Germinal center (tissue), 1 donor: Measurements from ENCODE around the gene ERCC5.

ENCODE experiments used
- DNase-seq: peaks from one replicate; pipeline ENCODE4 v3.0.0; 2012; ENCODE audit warnings: mixed read lengths, low spot score

The ERCC5 gene

DNA sequence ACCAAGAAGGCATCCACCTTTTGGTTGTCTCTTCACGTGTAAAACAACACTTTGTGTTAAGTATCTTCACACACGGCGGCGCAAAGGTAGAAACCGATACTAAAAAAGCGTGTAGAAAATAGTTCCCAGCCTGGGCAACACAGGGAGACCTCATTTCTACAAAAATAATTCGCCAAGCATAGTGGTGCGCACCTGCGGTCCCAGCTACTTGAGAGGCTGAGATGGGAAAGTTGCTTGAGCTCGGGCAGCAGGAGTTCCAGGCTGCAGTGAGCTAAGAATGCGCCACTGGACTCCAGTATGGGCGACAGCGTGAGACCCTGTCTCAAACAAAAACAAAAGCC is 573 bp upstream of the ERCC5 start:
- no peak for DNase-seq

DNA sequence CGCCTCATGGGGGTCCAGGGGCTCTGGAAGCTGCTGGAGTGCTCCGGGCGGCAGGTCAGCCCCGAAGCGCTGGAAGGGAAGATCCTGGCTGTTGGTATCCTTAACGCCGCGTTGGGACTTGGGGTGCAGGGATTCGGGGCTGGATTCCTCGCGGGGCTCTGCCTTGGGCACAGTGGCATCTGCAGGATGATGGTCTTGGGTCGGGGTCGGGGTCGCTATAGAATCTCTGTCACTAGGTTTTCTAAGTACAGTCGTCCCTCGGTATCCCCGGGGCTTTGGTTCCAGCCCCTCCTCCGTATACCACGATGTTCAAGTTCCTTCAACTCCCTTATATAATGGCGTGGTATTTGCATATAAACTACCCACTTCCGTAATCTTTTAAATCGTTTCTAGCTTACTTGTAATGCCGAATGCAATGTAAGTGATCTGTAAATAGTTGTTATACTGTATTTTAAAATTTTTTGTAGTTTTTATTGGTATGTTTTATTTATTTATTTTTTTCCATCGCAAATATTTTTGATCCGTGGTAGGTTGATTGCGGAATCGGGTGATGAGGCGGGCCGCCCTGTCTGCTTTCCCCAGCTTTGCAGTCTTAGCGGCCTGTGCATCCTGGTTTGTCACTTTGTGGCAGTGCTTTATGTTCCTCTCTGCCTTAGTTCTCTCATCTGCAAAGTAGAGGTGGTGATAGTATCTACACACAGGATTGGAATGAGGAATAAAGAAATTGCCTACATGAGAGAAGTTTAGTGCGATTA is 606 bp downstream of the ERCC5 start:
- DNase-seq: peak; percentile 47

DNA sequence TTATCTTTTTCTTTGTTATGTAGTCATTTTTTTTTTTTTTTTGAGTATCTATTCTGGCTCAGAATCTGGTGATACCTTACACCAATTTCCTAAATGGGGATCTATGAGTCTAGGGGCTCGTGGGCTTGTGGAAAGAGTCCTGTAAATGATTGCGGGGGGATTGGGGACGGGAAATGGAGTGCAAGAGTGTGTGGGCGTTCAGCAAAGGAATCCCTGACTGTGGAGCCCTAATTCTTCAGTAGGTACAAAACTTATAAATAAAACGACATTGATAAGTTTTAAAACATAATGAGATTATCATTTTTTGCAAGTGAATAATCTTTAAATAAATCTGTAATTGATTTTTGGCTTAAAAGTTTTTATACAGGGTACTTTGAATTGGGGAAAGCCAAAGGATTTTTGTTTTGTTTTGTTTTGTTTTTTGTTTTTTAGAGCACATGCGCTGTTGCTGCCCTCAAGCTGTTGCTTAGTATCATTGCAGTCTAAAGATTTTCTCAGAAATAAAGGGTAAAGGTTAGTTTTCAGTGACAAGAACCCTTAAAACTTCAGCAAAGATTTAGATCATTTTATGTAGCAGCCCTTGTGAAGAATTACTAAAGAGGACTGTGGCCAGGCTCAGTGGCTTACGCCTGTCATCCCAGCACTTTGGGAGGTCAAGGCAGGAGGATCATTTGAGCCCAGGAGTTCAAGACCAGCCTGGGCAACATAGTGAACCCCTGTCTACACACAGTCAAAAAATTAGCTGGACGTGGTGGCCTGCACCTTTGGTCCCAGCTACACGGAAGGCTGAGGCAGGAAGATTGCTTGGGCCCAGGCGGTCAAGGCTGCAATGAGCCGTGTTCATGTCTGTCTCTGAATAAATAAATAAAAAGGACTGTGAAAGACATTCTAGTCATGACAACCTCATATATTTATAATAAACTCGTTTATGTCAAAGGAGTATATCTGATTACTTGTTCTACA is 1.7 kb downstream of the ERCC5 start:
- no peak for DNase-seq

DNA sequence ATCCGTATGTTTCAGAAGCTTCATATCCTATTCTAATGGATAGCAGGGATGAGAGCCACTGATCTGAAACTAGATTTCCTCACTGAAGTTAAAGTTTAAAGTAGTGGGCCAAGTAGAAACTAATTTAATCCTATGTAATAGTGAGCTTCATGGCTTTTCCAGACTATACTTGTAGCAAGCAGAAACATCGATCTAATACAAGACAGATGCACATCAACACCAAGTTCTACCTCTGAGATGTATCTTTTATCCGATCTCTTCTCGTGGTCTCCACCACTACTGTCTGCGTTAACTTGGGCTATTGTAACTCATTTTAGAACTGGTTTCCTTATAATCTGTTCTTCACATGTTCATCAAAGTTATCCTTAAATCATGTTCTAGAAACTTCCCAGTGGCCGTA is 3.1 kb downstream of the ERCC5 start:
- DNase-seq: no peak

DNA sequence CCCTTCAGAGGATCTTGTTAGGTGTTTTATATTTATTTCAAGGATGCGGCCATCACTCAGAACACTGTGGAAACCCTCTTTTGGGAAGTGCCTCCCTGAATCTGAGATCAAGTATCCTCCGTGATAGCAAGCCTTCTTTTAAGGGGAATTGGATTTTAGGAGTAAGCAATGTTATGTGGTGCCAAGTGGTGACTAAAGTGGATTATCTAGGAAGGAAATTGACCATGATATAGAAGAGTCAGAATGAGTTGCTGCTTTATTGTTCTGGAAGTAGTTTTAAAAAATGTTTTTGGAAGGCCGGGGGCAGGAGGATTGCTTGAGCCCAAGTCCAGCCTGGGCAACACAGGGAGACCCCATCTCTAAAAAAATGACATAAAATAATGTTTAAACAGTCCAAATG is 6.7 kb downstream of the ERCC5 start:
- no peak for DNase-seq

DNA sequence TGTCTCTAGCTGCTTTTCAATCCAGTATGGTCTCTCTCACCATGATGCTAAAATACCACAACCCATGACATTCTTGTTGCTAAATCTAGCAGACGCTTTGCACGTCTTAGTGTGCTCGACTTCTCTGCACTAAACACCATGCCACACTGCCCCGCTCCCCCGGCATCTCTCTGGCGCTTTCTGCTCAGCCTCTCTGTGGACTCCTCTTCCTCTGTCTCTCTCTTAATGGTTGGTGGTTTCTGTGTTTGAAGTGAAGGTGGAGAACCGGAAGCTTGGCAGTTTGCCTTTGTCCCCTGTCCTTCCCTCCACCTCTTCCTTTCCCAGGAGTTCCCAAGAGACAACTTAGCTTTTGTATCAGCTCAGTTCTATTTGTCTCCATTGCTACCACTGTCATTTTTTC is 8.8 kb downstream of the ERCC5 start:
- no peak for DNase-seq

DNA sequence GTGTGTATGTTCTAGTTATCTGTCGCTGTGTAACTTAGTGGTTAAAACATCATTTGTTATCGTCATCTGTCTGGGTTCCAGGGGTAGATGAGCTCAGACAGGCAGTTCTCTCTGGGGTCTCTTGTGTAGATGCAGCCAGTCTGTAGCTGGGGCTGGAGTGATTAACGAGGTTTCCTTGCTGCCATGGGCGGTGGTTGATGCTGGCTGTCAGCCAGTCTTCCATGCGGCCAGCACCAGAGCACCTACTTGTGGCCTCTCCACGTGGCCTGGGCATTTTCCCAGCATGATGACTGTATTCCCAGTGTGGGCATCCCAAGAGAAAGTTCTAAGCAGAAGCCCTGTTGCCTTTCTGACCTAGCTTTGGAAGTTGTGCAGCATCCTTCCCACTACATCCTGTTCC is 10.7 kb downstream of the ERCC5 start:
- DNase-seq: no peak

DNA sequence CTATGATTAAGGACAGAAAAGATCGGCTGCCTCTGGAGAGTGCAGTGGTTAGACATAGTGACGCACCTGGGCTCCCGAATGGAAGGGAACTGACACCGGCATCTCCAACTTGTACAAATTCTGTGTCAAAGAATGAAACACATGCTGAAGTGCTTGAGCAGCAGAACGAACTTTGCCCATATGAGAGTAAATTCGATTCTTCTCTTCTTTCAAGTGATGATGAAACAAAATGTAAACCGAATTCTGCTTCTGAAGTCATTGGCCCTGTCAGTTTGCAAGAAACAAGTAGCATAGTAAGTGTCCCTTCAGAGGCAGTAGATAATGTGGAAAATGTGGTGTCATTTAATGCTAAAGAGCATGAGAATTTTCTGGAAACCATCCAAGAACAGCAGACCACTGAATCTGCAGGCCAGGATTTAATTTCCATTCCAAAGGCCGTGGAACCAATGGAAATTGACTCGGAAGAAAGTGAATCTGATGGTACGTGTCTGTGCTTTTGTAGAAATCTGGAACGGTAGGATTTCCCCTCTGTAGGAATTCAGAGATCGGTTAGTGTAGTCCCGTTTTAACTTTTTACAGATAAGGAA is 16.9 kb downstream of the ERCC5 start:
- no peak for DNase-seq

DNA sequence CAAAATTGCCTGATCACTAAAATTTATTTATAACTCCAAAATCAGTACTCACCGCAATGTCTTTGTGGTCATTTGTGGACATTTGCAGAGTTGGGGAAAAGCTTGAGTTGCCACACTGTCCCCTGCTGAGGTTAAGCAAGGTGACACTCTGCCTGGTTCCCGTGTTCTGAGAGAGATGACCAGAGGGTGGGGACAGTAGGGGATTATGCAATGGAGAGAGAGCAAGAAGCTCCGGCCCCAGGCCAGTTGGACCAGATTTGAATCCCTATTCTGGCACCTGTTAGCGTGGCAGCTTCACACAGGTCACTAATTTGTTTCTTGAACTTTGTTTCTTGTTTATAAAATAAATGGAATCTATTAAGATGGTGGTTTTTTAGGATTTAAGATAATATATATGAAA is 17.8 kb downstream of the ERCC5 start:
- DNase-seq: no peak

DNA sequence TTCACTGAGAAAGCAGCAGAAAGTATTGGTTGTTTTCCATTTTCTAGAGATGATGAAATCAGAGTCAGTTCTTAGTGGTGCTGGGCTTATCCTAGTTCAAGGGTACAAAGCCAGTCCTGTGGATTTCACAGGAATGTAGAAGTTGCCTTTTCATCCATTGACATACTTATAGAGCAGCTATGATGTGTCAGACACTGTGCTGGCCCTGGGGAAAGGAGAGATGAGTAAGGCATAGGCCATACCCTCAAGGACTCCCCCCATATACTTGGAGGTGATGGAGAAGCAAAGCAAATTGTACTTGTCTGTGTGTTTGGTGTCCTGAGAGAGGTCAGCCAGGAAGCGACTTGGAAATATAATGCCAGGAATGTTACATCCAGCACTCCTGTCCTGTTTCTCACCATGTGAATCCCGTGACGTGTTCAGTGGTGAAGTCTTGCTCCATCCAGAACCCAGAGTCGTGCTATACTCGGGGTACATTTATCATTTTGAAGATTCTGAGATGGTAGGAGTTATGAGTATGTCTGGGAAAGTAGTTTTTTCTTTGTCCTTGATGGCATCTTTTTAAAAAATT is 22.6 kb downstream of the ERCC5 start:
- no peak for DNase-seq

DNA sequence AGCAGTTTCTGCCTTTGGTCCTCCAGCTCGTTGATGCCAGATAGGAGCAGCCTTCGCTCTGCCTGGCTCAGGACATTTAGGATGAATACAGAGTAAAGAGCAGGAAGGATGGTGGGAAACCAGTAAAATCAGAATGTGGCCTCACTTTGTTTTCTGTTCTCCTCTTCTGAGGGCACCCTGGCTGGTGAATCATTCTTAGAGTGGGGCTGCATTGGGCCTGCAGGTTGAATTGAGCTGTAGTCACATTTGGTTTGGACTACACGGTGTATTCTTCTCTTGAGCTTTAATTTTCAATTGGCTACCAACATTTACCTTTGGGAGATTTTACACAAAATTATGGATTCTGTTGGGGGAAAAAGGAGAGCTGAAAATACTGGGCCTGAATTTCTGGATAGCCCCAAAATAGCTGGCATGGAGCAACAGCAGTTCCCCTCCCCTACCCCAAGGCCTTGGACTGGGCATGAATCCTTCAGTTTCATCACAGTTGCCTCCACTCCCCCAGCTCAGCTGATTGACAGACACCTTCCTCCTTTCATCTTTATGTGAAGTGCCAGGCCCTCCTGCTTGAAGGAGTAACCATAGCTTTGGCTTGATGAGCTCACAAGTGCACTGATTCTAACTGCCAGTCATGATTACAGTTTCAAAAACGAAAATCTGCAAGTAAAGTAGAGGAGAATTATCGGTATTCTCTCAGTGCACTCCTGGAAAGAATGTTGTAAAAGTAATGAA is 24.3 kb downstream of the ERCC5 start:
- no peak for DNase-seq

DNA sequence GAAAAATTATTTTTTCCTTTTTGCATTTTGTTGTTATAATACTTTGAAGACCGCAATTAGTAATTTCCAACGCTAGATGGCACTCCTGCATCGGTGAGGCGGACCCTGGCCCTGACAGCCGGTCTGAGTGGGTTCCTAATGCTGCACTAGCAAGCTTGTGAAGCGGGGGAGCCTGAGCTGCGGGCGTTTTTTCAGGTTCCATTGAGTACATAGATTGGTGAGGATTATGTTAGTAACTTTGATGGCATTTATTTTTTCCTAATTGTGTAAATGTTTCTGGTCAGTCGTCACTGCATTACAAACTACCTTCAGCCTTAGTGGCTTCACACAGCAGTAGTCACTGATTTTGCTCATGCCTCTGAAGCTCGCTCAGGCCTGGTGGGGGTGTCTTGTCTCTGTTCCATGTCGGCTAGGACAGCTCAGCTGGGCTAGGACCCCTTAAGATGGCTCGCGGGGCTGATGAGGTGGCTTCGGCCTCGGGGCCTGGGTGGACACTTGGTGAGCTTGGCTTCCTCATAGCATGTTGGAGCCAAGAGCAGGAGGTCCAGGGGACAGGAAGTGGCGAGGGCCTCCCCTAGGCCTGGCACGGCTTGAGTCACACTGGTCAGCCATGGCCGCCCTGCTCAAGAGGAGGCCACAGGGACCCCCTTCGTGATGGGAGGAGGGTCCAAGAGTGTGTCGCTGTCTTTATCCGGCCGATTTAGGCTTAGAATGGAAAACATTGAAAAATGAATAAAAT is 25.0 kb downstream of the ERCC5 start:
- peak; percentile 70 for DNase-seq

DNA sequence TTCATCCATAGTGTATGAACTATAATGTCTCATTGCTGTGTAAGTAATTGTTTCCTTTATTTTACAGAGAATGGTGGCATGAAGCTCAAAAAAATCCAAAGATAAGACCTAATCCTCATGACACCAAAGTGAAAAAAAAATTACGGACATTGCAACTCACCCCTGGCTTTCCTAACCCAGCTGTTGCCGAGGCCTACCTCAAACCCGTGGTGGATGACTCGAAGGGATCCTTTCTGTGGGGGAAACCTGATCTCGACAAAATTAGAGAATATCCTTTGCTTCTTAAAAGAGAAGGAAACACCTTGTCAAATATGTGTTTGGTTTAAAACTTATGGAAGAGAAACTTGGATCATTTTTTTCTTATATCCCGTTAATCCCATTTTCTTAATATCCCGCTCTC is 26.3 kb downstream of the ERCC5 start:
- no peak for DNase-seq

DNA sequence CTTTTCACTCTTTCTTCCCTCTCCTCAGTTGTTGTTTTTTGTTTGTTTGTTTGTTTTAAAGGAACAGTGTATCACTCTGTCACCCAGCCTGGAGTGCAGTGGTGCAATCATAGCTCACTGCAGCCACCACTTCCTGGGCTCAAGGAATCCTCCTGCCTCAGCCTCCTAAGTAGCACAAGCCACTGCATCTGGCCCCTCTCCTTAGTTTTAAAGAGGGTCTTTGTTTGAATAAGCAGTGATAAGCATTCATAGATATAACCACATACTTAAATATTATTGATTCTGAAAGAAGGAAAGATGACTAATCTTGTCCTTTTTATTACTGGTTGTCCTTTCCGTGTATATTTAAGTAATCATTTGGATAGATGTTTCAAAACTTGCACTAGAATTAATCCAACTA is 26.7 kb downstream of the ERCC5 start:
- DNase-seq: no peak

DNA sequence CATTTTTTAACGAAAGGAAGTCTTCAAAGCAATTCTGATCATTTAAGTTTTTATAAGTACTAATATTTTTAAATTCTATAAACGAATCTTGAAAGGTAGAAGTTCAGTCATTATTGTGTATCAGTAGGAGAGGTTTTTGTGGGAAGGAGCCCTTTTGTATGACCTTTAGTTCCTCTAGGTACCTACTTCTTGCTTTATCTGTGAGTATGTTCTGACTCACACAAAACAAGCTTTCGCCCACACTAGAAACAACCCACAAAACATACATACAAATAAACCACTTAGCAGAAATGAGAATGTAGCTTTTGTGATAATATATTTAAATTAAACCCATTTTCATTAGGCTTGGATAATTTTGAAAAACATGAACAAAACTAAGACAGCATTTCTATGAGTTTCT is 27.8 kb downstream of the ERCC5 start:
- no peak for DNase-seq

DNA sequence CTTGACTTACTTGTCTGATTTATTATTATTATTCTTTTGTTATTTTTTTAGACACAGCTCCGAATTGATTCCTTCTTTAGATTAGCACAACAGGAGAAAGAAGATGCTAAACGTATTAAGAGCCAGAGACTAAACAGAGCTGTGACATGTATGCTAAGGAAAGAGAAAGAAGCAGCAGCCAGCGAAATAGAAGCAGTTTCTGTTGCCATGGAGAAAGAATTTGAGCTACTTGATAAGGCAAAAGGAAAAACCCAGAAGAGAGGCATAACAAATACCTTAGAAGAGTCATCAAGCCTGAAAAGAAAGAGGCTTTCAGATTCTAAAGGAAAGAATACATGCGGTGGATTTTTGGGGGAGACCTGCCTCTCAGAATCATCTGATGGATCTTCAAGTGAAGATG is 29.4 kb downstream of the ERCC5 start:
- DNase-seq: no peak

DNA sequence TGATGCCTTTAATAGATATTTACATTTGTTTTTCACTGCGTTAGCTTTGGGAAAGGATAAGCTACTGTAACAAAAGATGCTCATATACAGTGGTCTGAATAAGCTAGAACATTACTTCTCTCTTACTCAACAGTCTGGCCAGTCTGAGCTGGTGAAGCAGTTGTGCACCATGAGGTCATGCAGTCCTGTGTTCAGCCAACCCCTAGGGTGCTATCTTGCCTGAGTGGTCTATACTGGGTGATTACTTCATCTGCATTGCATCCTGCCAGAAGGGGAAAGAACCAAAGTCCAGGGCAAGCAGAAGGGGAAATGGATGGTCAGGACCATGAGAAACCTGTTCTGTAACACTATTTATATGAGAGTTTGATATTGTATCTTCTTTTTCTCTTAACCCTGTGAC is 31.5 kb downstream of the ERCC5 start:
- no peak for DNase-seq

DNA sequence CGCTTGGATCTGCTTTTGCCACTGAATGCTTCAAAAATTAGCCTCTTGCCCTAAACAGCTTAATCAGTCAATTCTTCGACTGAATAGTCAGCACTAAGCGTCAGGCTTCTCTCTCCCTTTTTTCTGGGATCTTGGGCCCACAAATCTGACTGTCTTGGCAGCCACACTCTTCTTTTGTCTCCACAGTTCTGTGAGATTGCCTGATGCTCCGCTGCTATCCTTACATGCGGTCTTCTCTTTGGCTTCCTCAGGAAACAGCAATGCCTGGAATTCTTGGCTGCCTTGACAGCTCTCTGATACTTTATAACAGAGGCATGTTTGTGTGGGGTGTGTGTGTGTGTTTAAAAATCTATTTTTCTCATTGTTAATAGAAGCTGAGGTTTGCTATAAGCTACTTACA is 32.6 kb downstream of the ERCC5 start:
- no peak for DNase-seq

DNA sequence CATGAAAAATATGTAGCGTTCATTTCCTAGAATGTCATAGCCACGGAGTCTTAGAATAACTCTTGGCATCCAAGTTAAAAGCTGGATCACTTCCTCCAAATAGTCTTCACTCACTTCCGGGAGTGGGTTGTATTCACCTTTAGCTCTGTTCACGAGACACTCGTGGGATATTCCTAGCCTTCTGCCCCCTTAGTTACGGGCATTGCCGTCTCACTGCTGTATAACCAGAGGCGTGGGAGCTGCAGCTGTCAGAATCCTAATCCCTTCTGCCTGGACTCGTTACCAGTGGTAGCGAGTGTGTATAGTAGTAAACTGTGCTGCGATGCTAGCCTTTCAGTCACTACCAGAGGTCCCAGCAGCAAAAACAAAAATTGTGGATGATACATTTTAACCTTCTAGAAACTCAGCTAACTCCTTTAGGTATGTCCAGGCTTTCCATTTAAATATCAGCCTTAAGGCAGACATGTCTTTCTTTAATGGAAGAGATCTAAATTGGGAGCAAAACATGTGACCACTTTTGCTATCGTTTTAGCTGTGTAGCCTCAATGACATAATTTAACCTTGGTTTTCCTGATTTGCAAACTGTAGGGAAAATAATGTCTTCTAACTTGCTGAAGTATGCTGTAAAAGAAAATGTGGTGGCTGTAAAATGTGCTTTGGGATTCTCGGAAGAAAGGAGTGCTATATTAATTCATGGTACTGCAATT is 34.1 kb downstream of the ERCC5 start:
- no peak for DNase-seq

DNA sequence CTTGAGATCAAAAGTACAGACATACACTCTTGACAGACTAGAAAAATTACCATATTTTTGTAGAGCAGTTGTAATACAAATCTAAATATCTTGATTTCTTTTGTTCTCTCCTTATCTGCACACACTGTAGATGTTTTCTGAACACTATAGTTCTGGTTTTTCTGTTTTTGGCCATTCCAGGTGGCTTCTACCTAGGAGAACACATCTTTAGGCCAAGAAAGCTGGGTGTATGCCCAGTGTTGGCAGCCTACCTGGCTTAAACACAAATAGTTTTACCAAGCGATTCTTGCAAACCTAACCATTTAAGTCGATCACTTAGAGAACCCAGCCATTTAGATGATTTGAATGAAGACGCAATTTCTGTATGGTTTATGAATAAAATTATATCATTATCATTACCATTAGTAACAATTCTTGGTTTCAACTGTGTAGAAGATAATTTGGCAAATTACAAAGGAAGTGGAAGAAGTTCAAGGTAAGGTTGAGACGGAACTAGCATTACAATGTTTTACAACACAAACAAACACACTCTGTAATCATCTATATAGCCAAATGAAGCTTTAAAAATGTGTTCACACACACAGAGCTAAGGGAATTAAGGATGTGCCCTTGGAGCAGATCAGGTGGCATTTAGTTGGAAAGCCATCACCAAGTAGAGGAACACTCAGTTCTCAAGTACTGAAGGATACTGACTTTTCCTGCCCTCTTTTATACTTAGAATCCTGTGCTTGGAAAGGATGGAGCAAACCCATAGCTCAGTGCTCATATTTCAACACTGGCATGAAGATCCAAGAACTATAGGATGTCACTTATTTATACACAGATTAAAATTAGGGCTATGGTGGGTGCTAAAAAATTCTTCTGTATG is 36.2 kb downstream of the ERCC5 start:
- no peak for DNase-seq
